K562 (cell line): Measurements from ENCODE around the gene NCAM2. TPM values are rescaled to one million over a fixed set of nuclear protein-coding genes. Genes with fewer than 3 reads are reported as not detected.

Experiments used
- ATAC-seq: fragments of 200-7000 bp; cut with Tn5 transposase; 3 replicates; pipeline ENCODE4 v1.9.1; 2020; ENCODE audit warnings: moderate library complexity
- BruUV-seq: library from RNA; stranded (reverse); fragments of 400-500 nt; replicated peaks from 2 replicates; lab custom pipeline; 2021; lab: Mats Ljungman, UMichigan
- CTCF ChIA-PET: fragments of 300-600 bp; formaldehyde crosslinking; extraction: SDS; loops from one replicate; lab custom pipeline; 2021; ENCODE audit warnings: low intra/inter-chr PET ratio; lab: Yijun Ruan, JAX
- POLR2A ChIA-PET: fragments of 300-600, 350-650 bp; sonication (Branson Sonifier 250); formaldehyde crosslinking; extraction: SDS; loops from one replicate; lab custom pipeline; 2021; ENCODE audit warnings: antibody characterized with exemption, inconsistent platforms; lab: Yijun Ruan, JAX
- DNase-seq, 4 experiments: peaks; one replicate each; pipeline versions ENCODE4 v3.0.0 to v3.0.0-alpha.2; 2011 to 2018; ENCODE audit warnings: low spot score in 3 of 4, mixed read lengths in 3 of 4; ENCODE audit errors: extremely low read depth in 1 of 4
- FAIRE-seq: peaks from 2 replicates; lab custom pipeline; 2011; peaks lifted over from hg19 to GRCh38; lab: Jason Lieb, UNC
- H2AFZ ChIP-seq: 2 replicates; pipeline ENCODE4 v1.6.0; 2011; ENCODE audit warnings: low read depth, low read length, control low read depth, inconsistent platforms
- H3K27ac ChIP-seq: fragments of 200-600 bp; 3 replicates; pipeline ENCODE4 v1.8.0; 2011; ENCODE audit warnings: low read depth, mild to moderate bottlenecking, control low read depth, inconsistent platforms, low read length, moderate library complexity, mixed read lengths; ENCODE audit errors: extremely low read depth
- H3K27me3 ChIP-seq, 2 experiments: fragments of 300-600 bp in 1 of 2; 2 replicates in 1 of 2; 3 replicates in 1 of 2; pipeline versions ENCODE4 v1.6.0 to v1.8.0; 2011; ENCODE audit warnings: inconsistent platforms in 2 of 2, low read length in 2 of 2, mild to moderate bottlenecking in 1 of 2, mixed read lengths in 1 of 2, moderate library complexity in 1 of 2; ENCODE audit not compliant: control insufficient read depth in 2 of 2, insufficient read depth in 2 of 2
- H3K36me3 ChIP-seq: fragments of 300-600 bp; 3 replicates; pipeline ENCODE4 v1.8.0; 2011; ENCODE audit warnings: mild to moderate bottlenecking, low read length, inconsistent platforms; ENCODE audit not compliant: control insufficient read depth, insufficient read depth
- H3K4me1 ChIP-seq, 2 experiments: fragments of 200-600 bp in 1 of 2; replicated peaks in 1 of 2; 2 replicates in 1 of 2; 3 replicates in 1 of 2; pipeline versions ENCODE4 v1.5.1 to v1.8.0; 2011; ENCODE audit warnings: inconsistent platforms in 2 of 2, low read length in 2 of 2, mild to moderate bottlenecking in 1 of 2, mixed read lengths in 1 of 2, moderate library complexity in 1 of 2; ENCODE audit not compliant: control insufficient read depth in 2 of 2, insufficient read depth in 2 of 2
- H3K4me2 ChIP-seq: 2 replicates; pipeline ENCODE4 v1.6.1; 2011; ENCODE audit warnings: low read length, control low read depth, inconsistent platforms, mixed read lengths; ENCODE audit not compliant: insufficient read depth
- H3K4me3 ChIP-seq: fragments of 200-600 bp; sonication (generic), shearing (Covaris generic); 2 replicates; pipeline ENCODE4 v1.5.1; 2016; ENCODE audit warnings: control low read depth, inconsistent platforms
- H3K79me2 ChIP-seq: fragments of 200-600 bp; 3 replicates; pipeline ENCODE4 v1.8.0; 2011; ENCODE audit warnings: low read length, inconsistent platforms; ENCODE audit not compliant: control insufficient read depth, insufficient read depth
- H3K9ac ChIP-seq, 2 experiments: 2 replicates each; pipeline versions ENCODE4 v1.6.0 to v1.6.1; 2011; ENCODE audit warnings: low read depth in 2 of 2, low read length in 2 of 2, control low read depth in 1 of 2, inconsistent platforms in 1 of 2, mild to moderate bottlenecking in 1 of 2, mixed read lengths in 1 of 2; ENCODE audit not compliant: insufficient read depth in 1 of 2
- H3K9me1 ChIP-seq: one replicate; pipeline ENCODE4 v1.6.0; 2011; ENCODE audit warnings: inconsistent platforms, mild to moderate bottlenecking, low read length, moderate library complexity; ENCODE audit not compliant: control insufficient read depth, insufficient read depth
- H3K9me3 ChIP-seq: replicated peaks from 2 replicates; pipeline ENCODE4 v1.5.1; 2011; ENCODE audit warnings: low read depth, low read length, inconsistent platforms; ENCODE audit not compliant: control insufficient read depth, insufficient read depth
- H4K20me1 ChIP-seq: replicated peaks from 2 replicates; pipeline ENCODE4 v1.6.1; 2011; ENCODE audit warnings: low read length, inconsistent platforms, mixed read lengths; ENCODE audit not compliant: control insufficient read depth, insufficient read depth
- C11orf30 ChIP-seq: fragments of 450-650 bp; IDR thresholded peaks from 2 replicates; pipeline ENCODE4 v1.6.1; 2016; ENCODE audit warnings: low read depth, mild to moderate bottlenecking
- CREM ChIP-seq: IDR thresholded peaks from 2 replicates; pipeline ENCODE4 v1.6.1; 2014; ENCODE audit warnings: antibody characterized with exemption, low read depth
- POLR3A ChIP-seq: IDR thresholded peaks from 2 replicates; pipeline ENCODE4 v1.6.1; 2011; ENCODE audit warnings: borderline replicate concordance, mild to moderate bottlenecking, moderate library complexity; ENCODE audit not compliant: insufficient read length, insufficient read depth; ENCODE audit errors: extremely low read depth
- PRMT5 ChIP-seq: sonication (generic); formaldehyde crosslinking; IDR thresholded peaks from 2 replicates; pipeline ENCODE4 v1.5.0; 2020; ENCODE audit warnings: missing genetic modification reagents
- TCF7 ChIP-seq: sonication (generic); IDR thresholded peaks from 2 replicates; pipeline ENCODE4 v1.6.1; 2016; ENCODE audit warnings: antibody characterized with exemption, borderline replicate concordance
- ZNF316 ChIP-seq: fragments of 450-650 bp; IDR thresholded peaks from 2 replicates; pipeline ENCODE4 v1.6.1; 2016
- in situ Hi-C: fragments of 300-500 bp; cut with MboI; formaldehyde crosslinking; loops from 4 replicates; pipeline ENCODE4 v1.15.0; 2018; ENCODE audit warnings: inconsistent platforms, mixed read lengths
- intact Hi-C: fragments of 100-400 bp; cut with micrococcal nuclease; formaldehyde crosslinking; loops from 2 replicates; pipeline ENCODE4 v1.14.2; 2022
- polyA plus RNA-seq, 8 experiments: library from polyadenylated mRNA; depleted of rRNA in 4 of 8; stranded (reverse) in 5 of 8; unstranded in 3 of 8; fragments of >200 nt; fragmentation: Nextera tagmentation in 2 of 8; fragmentation: Illumina TruSeq in 1 of 8; extraction: Ambion mirVana in 2 of 8; extraction: Trizol in 1 of 8; gene quantifications; 2 replicates each; pipeline versions ENCODE4 v1.2.1 to v1.2.3, GENCODE V29; 2011 to 2014; ENCODE audit warnings: inconsistent platforms in 1 of 8, missing spikeins in 1 of 8
- total RNA-seq, 7 experiments: library from RNA; depleted of rRNA in 6 of 7; stranded (reverse); fragments of >200 nt in 6 of 7; fragmentation: Illumina TruSeq in 2 of 7; extraction: Trizol in 2 of 7; gene quantifications; 2 replicates each; pipeline versions ENCODE4 v1.2.1 to v1.2.3, GENCODE V29; 2011 to 2021; ENCODE audit warnings: low replicate concordance in 1 of 7
- TF ChIP-seq, protein P1 (sequence below): fragments of 250-450 bp; sonication (Bioruptor Pico); IDR thresholded peaks from 2 replicates; pipeline ENCODE4 v1.6.1; 2021; ENCODE audit warnings: mild to moderate bottlenecking
- TF ChIP-seq, protein P2 (sequence below), 3 experiments: IDR thresholded peaks in 2 of 3; conservative IDR thresholded peaks in 1 of 3; 2 replicates each; pipeline ENCODE4 v1.5.1; 2011 to 2012; ENCODE audit warnings: low read length in 3 of 3, mild to moderate bottlenecking in 3 of 3, control low read depth in 2 of 3, improper control_type of control experiment in 1 of 3, inconsistent platforms in 1 of 3, low read depth in 1 of 3, mixed read lengths in 1 of 3, moderate library complexity in 1 of 3; ENCODE audit not compliant: insufficient read depth in 2 of 3

The NCAM2 gene
- total and polyA plus RNA-seq, 9 of the 15 experiments (the other 6 are each of a cell fraction or from before 2014, with no cell fraction given): 14.0 to 58.2 (median 27.8) TPM

GRCh38 chr21:21468003-21468402 is 469.8 kb downstream of the NCAM2 start:
- Histone ChIP-seq H3K36me3 (peaks cover 27% of the 10 kb centered on the region; the same call in 1 of the 3 replicates), H3K79me2 (no peaks in the 10 kb centered on the region), H3K9me1 (no peaks in the 10 kb centered on the region), H4K20me1 (no peaks in the 10 kb centered on the region), H3K27me3 (no peaks in the 10 kb centered on the region), H3K9me3 (no peaks in the 10 kb centered on the region), H2AFZ (no peak overlapping the region), H3K9ac (no peak overlapping the region), H3K27ac (no peak overlapping the region), H3K4me3 (no peak overlapping the region), H3K4me1 (no peaks in the 10 kb centered on the region), H3K4me2 (no peak overlapping the region)
- no peak for ATAC-seq
- DNase-seq: no peak
- in situ Hi-C loops: no loop called here
- intact Hi-C loops: no loop called here
- FAIRE-seq: no peak
- POLR2A ChIA-PET: no interaction called here
- TF ChIP-seq PRMT5 (CRISPR knock-in tag): no peak
- TF ChIP-seq, protein P1, sequence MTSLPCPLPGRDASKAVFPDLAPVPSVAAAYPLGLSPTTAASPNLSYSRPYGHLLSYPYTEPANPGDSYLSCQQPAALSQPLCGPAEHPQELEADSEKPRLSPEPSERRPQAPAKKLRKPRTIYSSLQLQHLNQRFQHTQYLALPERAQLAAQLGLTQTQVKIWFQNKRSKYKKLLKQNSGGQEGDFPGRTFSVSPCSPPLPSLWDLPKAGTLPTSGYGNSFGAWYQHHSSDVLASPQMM (CRISPR knock-in tag): no peak
- TF ChIP-seq C11orf30: 0 out of 2 replicates have a peak, but pooled peaks have one; percentile 16
- no peak for TF ChIP-seq POLR3A
- peak; percentile 54; the same call in 1 of the 2 replicates for TF ChIP-seq ZNF316
- no peak for TF ChIP-seq CREM
- no peak for TF ChIP-seq TCF7
- TF ChIP-seq, protein P2, sequence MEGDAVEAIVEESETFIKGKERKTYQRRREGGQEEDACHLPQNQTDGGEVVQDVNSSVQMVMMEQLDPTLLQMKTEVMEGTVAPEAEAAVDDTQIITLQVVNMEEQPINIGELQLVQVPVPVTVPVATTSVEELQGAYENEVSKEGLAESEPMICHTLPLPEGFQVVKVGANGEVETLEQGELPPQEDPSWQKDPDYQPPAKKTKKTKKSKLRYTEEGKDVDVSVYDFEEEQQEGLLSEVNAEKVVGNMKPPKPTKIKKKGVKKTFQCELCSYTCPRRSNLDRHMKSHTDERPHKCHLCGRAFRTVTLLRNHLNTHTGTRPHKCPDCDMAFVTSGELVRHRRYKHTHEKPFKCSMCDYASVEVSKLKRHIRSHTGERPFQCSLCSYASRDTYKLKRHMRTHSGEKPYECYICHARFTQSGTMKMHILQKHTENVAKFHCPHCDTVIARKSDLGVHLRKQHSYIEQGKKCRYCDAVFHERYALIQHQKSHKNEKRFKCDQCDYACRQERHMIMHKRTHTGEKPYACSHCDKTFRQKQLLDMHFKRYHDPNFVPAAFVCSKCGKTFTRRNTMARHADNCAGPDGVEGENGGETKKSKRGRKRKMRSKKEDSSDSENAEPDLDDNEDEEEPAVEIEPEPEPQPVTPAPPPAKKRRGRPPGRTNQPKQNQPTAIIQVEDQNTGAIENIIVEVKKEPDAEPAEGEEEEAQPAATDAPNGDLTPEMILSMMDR (IDR thresholded peaks at IDR 0.05 in 2 of 3, conservative IDR thresholded peaks at IDR 0.05 in 1 of 3; ENCODE audit: insufficient read depth in 2 of 3, low read depth in 1 of 3, low read length in 3 of 3): no peak
- CTCF ChIA-PET: no interaction called here
- no TSS peak for BruUV-seq
